ENCODE results near the gene CPTP. TPM values are rescaled to one million over a fixed set of nuclear protein-coding genes. Genes with fewer than 3 reads are reported as not detected.

Gene CPTP
- total RNA-seq, 1 experiment from 2014 or later: 31.1 TPM

GRCh38 chr1:1302006-1302430, 22.6 kb upstream of the CPTP start:
- Histone ChIP-seq H3K9me3 (no peaks in the 10 kb centered on the region), H3K27me3 (no peaks in the 10 kb centered on the region), H3K4me3 (no peak overlapping the region), H3K36me3 (no peaks in the 10 kb centered on the region)
- DNase-seq: no peak

DNA sequence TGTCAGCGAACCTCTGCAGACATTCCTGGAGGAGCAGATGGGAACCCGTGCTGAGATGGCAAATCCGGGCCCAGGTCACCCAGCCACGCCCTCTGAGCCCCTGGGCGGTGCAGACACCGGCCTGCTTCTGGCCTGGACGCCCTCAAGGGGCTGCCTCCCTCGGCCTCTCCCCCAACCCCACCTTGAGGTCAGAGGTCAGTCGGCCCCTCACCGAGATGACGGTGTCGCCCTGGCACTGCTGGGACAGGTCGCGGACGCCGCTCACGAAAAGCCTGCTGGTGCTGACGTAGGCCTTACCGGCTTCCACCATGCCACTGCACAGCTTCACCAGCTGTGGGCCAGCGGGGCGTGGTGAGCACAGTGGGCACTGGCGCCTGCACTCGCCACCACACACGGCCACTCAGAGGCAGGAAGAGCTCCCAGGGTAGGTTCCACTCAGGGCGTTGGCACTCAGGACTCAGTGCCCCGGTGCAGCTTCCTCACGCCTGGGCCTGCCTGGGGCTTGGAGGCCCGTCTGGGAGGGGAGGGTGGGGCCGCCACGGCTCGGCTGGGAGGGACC, 21.6 kb upstream of the CPTP start:
- no peak for DNase-seq
- Histone ChIP-seq H3K9me3 (no peaks in the 10 kb centered on the region), H3K4me3 (no peak overlapping the region), H3K36me3 (no peaks in the 10 kb centered on the region), H3K27me3 (no peaks in the 10 kb centered on the region)

DNA sequence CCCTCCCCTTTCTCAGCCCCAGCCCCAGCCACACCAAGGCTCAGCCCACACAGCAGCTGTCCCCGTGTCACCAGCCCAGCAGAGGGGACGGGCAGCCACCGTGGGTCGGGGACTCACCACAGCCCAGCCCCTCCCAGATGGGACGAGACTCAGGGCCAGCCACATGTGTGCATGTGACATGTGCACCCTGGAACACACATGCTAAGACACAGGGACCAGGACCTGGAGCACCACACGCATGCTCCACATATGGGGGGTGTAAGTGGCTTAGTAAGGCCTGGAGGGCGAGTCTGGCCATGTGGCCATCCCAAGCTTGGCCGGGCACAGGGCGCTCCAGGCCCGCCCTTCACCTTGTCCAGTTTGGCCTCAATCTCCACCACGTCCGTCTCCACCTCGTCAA, 20.9 kb upstream of the CPTP start:
- Histone ChIP-seq H3K36me3 (no peaks in the 10 kb centered on the region), H3K27me3 (no peaks in the 10 kb centered on the region), H3K4me3 (no peak overlapping the region), H3K9me3 (no peaks in the 10 kb centered on the region)
- no peak for DNase-seq

DNA sequence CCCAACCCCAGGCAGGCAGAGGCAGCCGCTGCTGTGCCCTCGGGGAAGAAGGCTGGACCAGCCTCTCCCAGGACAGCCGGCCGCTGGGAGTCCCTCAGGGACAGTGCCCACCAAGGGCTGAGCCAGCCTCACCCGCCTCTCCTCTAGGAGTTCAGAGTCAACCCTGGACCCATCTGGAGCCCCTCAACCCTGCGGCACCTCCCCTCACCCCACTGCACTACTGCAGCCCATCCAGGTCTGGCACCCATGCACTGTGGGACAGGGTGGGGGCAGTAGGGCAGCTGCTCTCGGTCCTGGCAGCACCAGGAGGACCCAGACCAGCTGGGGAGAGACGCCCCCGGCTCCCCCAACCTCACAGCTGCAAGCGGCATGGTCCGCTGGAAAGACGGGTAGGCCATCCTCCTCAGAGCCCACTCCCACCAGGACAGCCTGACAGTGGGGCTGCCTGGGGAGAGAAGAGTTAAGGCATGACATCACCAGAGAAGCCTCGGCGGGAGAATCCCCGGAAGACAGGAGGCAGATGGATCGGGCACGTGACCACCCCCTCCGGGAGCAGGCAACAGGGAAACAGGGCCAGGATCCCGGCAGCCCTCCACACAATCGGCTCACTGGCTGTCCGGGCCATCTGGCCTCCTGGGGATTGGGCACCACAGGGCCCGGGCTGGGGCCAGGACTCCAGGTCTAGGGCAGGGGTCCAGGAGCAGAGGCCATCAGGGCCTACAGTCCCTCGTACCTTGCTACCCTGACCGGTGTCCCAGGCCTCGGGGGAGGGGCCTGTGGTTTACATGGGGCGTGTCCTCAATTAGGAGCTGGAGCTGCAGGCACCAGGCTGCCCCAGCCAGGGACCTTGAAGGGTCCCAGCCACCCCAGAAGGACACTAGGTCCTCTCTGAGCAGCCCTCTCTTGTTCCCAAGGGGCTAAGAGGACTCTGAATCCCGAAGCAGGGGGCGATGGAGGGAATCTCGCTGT, 20.0 kb upstream of the CPTP start:
- no peaks in the 10 kb centered on the region for H3K9me3 ChIP-seq
- H3K4me3 ChIP-seq: no peak overlapping the region
- no peaks in the 10 kb centered on the region for H3K27me3 ChIP-seq
- DNase-seq: peak; percentile 59
- peaks cover 5% of the 10 kb centered on the region for H3K36me3 ChIP-seq

- H3K27me3 ChIP-seq: no peaks in the 10 kb centered on the region
- no peaks in the 10 kb centered on the region for H3K9me3 ChIP-seq
- peaks cover 13% of the 10 kb centered on the region for H3K36me3 ChIP-seq
- H3K4me3 ChIP-seq: no peak overlapping the region; the same call in 1 of the 2 replicates
- DNase-seq: peak; percentile 55
Measured at GRCh38 chr1:1305300-1306069, 19.1 kb upstream of the CPTP start.

DNA sequence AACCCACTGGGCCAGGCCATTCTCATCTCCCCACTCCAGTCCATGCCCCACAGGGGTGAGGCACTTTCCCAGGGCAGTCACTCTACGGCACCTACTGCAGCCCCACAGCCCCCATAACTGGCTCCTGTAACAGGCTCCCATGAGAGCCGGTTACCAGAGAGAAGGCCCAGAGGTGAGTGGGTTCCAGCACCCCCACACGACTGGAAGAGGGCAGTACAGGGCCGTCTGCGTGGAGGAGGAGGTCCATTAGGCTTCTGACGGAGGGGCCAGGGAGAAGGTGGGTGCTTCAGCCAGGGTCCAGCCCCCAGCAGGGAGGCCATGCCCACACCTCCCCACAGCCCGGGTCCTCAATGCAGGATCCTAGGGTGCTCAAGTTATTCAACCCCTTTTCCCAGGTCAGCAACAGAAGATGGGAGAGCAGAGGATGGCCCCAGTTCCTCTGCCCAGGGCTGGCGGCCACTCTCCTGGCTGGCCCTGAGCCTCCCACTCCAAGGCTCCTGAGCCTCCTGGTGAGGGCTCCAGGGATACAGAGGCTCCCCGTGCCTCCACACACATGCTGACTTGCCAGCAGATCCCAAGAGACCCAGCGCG, 18.4 kb upstream of the CPTP start:
- DNase-seq: no peak
- H3K9me3 ChIP-seq: no peaks in the 10 kb centered on the region
- H3K27me3 ChIP-seq: no peaks in the 10 kb centered on the region
- peak overlapping the region; percentile 65 for H3K4me3 ChIP-seq
- H3K36me3 ChIP-seq: peaks cover 19% of the 10 kb centered on the region

DNA sequence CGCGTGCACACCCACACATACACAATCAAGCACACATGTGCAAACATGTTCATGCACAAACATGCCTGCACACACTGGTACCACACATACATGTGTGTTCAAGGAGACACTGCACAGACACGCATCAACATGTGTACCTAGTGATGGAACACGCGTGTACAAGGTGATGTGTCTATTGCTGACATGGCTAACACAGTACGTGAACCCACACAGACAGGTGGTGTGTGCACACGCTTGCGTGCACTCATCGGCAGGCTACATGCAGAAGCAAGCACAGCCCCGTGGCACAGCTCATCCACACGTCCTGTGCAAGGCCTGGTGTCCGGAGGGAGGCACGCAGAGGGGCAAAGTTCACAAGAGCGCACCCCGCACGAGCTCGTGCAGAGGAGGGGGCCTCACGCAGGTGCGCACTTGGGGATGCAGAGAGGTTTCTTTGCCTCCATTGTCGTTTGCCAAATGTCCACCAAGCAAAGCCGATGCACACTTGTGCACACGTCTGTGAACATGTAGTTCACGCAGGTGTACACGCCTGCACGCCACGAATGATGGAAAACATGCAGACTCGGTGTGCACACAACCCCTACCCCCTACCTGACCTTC, 17.8 kb upstream of the CPTP start:
- no peaks in the 10 kb centered on the region for H3K27me3 ChIP-seq
- H3K9me3 ChIP-seq: no peaks in the 10 kb centered on the region
- H3K4me3 ChIP-seq: peak overlapping the region; percentile 65
- no peak for DNase-seq
- H3K36me3 ChIP-seq: peaks cover 25% of the 10 kb centered on the region

DNA sequence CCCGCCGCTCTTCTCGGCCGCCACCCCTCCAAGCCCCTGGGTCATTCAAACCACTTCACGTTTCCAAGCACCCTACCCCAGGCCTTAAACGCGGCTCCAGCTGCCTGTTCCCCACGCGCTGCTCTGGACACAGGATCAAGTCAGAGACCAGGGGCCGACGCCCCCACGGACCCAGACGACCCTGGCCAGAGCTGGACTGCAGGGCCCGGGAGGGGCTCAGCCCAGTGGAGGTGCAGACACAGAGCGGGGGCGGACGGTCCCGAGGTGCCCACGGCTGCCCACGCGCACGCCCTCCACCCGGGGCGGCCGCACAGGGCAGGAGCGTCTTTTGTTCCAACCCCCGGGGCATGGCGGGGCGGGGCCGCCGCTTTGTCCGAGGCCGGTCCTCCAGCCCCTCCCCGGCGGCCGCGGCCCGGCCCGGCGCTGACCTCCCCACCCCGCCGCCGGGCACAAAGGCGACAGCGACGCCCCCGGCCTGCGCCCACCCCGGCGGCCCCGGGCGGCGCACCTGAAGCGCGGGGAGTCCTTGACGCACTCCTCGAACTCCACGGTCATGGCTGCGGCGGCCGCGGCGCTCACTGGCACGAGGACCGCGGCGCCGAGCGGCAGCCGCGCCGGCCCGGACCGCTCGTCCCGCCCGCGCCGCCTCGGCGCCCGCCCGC, 17.2 kb upstream of the CPTP start:
- peak; percentile 60 for DNase-seq
- Histone ChIP-seq H3K4me3 (peak overlapping the region; percentile 65), H3K9me3 (no peaks in the 10 kb centered on the region), H3K36me3 (peaks cover 27% of the 10 kb centered on the region), H3K27me3 (no peaks in the 10 kb centered on the region)

- Histone ChIP-seq H3K36me3 (peaks cover 34% of the 10 kb centered on the region), H3K4me3 (peak within 1 kb of the TSS; percentile 65), H3K9me3 (no peaks in the 10 kb centered on the region), H3K27me3 (no peaks in the 10 kb centered on the region)
- DNase-seq: peak; percentile 93
Measured at GRCh38 chr1:1307923-1308755, 16.5 kb upstream of the CPTP start, which contains the start of the genes ACAP3 and PUSL1. Gene ACAP3, minus strand, starts transcription at chr1:1307930. Its CDS starts 115 bp downstream, at chr1:1307815. Gene PUSL1, plus strand, starts transcription at chr1:1308597. Its CDS starts 47 bp downstream, at chr1:1308644.

GRCh38 chr1:1308756-1309250, 15.8 kb upstream of the CPTP start:
- Histone ChIP-seq H3K27me3 (no peaks in the 10 kb centered on the region), H3K36me3 (peaks cover 39% of the 10 kb centered on the region), H3K9me3 (no peaks in the 10 kb centered on the region), H3K4me3 (peak overlapping the region; percentile 65)
- DNase-seq: no peak

- peak overlapping the region; percentile 65 for H3K4me3 ChIP-seq
- H3K9me3 ChIP-seq: no peaks in the 10 kb centered on the region
- peaks cover 45% of the 10 kb centered on the region for H3K36me3 ChIP-seq
- H3K27me3 ChIP-seq: no peaks in the 10 kb centered on the region
- no peak for DNase-seq
Measured at GRCh38 chr1:1309251-1310108, 15.1 kb upstream of the CPTP start.

GRCh38 chr1:1310109-1310385, 14.6 kb upstream of the CPTP start:
- no peak overlapping the region; the same call in 1 of the 2 replicates for H3K4me3 ChIP-seq
- H3K9me3 ChIP-seq: no peaks in the 10 kb centered on the region
- no peaks in the 10 kb centered on the region for H3K27me3 ChIP-seq
- no peak for DNase-seq
- H3K36me3 ChIP-seq: peaks cover 47% of the 10 kb centered on the region

- Histone ChIP-seq H3K36me3 (peaks cover 48% of the 10 kb centered on the region), H3K9me3 (no peaks in the 10 kb centered on the region)
- DNase-seq: no peak
Measured at GRCh38 chr1:1310476-1311053, 14.0 kb upstream of the CPTP start.

More at GRCh38 chr1:1310476-1311053, 14.0 kb upstream of the CPTP start:
- Histone ChIP-seq H3K4me3 (no peak overlapping the region), H3K27me3 (no peaks in the 10 kb centered on the region)
